Ovary (tissue), 3 donors: Measurements from ENCODE around the gene NPTXR.

Experiments
- EP300 ChIP-seq: sonication (generic); formaldehyde crosslinking; IDR thresholded peaks from one replicate; pipeline ENCODE4 v1.6.1; 2017; ENCODE audit warnings: antibody characterized with exemption
- POLR2A ChIP-seq: fragments of 450-650 bp; IDR thresholded peaks from one replicate; pipeline ENCODE4 v1.6.1; 2017; ENCODE audit warnings: antibody characterized with exemption, mild to moderate bottlenecking, moderate library complexity
- TF ChIP-seq, protein P1 (sequence below), 3 donors: fragments of 450-650 bp in 2 of 3; fragments of 200-600 bp in 1 of 3; IDR thresholded peaks; one replicate each; pipeline versions ENCODE4 v1.5.1 to v1.8.0; 2016 to 2022; ENCODE audit warnings: antibody characterized with exemption in 3 of 3, mild to moderate bottlenecking in 1 of 3
- donor health status: DM: no; HTN: no; CAD: no.

DNA sequence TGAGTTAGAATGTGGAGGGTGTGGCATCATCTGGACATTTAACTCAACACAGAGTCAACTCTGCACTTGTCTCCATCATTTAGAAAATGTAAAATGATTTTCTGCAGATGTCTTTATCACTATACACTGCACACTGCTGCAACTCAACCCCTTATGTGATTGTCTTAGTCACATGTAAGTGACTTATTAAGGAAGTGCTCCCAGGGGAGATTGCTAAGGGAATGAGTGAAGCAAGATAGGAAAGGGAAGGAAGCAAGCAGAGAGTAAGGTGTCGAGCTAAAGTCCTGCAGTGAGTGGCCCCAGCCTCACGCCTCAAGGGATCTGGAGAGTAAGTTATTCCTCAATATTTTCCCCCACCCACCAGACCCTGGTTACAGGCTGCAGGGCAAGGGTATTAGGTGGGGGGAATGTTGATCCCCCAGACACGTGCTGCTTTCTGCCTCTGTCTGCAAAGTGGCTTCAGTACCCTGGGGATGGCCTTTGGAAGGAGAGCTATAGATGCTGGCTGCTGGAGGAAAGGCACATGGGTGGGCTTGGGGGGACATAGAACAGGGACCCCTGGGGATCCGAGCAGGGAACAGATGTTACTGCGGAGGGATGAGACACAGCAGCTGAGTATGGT is 35.4 kb upstream of the NPTXR start:
- TF ChIP-seq, protein P1, sequence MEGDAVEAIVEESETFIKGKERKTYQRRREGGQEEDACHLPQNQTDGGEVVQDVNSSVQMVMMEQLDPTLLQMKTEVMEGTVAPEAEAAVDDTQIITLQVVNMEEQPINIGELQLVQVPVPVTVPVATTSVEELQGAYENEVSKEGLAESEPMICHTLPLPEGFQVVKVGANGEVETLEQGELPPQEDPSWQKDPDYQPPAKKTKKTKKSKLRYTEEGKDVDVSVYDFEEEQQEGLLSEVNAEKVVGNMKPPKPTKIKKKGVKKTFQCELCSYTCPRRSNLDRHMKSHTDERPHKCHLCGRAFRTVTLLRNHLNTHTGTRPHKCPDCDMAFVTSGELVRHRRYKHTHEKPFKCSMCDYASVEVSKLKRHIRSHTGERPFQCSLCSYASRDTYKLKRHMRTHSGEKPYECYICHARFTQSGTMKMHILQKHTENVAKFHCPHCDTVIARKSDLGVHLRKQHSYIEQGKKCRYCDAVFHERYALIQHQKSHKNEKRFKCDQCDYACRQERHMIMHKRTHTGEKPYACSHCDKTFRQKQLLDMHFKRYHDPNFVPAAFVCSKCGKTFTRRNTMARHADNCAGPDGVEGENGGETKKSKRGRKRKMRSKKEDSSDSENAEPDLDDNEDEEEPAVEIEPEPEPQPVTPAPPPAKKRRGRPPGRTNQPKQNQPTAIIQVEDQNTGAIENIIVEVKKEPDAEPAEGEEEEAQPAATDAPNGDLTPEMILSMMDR (IDR thresholded peaks at IDR 0.05), result no peak
- TF ChIP-seq EP300, result no peak
- TF ChIP-seq POLR2A, result no peak
